ENCODE measurements around the gene ZNF507.

The ZNF507 gene

DNA sequence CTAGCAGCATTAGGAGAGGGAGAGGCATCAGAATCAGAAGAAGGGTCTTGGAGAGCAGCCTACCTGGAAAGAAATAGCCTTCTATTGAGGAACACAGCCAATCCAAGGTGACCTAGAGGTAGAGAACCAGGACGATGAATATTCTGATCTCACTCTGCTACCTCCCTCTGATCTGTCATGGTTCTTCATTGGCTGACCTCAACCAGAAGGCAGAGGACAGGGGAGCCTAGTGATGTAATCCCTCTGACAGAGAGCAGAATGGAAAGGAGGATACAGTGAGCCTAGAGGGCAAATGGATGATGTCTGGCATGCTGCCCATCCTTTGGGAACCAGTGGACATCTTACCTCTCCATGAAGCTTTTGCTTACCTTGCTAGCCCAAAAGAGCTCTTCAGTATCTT, 3.6 kb downstream of the ZNF507 start:
- Mint-ChIP-seq H3K4me1 (ENCODE audit: low read depth in 2 of 2) (peaks cover 34 to 57% of the 10 kb centered on the region in 2 donors), H3K27ac (peak overlapping the region; percentile 12 to 71), H3K4me3 (no peak overlapping the region), H3K9me3 (peaks cover 0 to 2% of the 10 kb centered on the region in 2 donors), H3K36me3 (ENCODE audit: insufficient read depth) (peaks cover 35% of the 10 kb centered on the region), H3K27me3 (no peaks in the 10 kb centered on the region)
- ATAC-seq (replicated peaks) (no peak), DNase-seq (no peak)

DNA sequence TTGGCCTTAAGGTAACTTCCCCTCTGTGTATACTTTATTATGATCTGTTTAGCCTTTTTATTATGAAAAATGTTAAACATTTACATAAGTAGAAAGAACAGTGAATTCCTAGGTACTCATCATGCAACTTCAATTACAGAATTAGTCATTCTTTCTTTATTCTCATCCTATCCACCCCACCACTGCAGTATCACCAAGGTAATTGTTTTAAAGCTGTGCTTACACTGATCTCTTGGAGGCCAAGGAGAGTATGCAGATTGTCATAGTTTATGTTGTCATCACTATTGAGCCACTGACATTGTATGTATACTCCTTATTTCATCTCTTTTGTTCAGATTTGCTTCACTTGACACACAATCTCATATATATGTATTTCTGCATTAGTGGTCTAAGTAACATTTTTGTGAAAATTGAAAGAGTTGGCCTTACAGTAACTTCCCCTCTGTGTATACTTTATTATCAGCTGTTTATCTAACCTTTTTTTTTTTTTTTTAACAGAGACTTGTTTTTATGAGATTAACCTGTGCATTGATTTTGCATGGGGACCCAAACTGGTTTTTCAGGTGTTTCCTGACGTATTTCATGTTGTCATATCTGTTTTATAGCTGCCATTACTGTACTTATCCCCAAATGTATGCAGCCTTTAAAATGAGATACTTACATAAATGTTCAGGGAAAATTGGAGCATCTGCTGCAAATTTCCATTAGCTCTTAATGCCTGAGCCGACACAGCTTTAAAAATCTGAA, 4.5 kb downstream of the ZNF507 start:
- Mint-ChIP-seq H3K36me3 (ENCODE audit: insufficient read depth) (peaks cover 34% of the 10 kb centered on the region), H3K27ac (peak overlapping the region in 1 of 2 donors; percentile 86), H3K9me3 (peaks cover 0 to 2% of the 10 kb centered on the region in 2 donors), H3K27me3 (no peaks in the 10 kb centered on the region), H3K4me3 (peak overlapping the region in 1 of 2 donors; percentile 1), H3K4me1 (ENCODE audit: low read depth in 2 of 2) (peaks cover 34 to 61% of the 10 kb centered on the region in 2 donors)
- no peak for DNase-seq
- no peak for ATAC-seq (replicated peaks)

DNA sequence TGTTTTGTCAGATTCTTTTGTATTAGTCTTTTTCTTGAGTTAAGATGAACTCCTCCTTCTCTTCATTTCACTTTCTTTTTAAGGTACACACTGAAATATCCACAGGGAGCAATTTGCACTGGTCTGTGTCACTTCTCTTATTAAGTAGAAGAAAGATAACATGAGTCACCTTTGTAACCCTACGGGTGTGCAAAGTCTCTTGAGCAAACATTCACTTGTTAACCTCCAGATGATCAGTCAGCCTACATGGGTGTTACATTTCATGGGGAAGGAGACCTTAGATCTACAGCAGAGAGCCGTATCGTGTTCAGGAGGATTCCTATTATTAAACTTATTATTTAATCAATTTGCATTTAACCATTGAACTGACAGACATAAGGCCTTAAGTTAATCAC, 5.1 kb downstream of the ZNF507 start:
- H3K4me3 Mint-ChIP-seq, result peak overlapping the region in 1 of 2 donors; percentile 27
- H3K27me3 Mint-ChIP-seq, result no peaks in the 10 kb centered on the region
- no peak for DNase-seq
- H3K9me3 Mint-ChIP-seq, result peaks cover 0 to 2% of the 10 kb centered on the region in 2 donors
- H3K27ac Mint-ChIP-seq, result peak overlapping the region in 1 of 2 donors; percentile 86
- ATAC-seq (replicated peaks), result no peak
- peaks cover 36 to 65% of the 10 kb centered on the region in 2 donors for H3K4me1 Mint-ChIP-seq (ENCODE audit: low read depth in 2 of 2)
- H3K36me3 Mint-ChIP-seq (ENCODE audit: insufficient read depth), result peaks cover 33% of the 10 kb centered on the region

DNA sequence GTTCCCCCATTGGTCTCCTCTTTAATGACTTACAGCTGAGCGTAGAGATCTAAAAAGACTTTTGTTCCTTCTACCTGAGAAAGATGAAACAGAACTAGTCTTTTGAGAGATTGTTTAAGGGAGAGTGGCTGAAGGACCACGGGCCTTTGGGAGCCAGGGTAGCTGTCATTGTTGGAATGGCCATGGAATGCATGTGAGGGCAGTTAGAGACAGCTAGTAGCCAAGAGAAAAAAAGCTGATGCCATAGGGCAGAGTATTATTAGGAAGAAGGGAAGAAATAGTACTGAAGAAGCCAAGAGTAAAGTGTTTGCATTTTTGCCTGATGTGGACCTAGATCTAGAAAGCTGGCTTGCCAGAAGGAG, 5.6 kb downstream of the ZNF507 start:
- peaks cover 32% of the 10 kb centered on the region for H3K36me3 Mint-ChIP-seq (ENCODE audit: insufficient read depth)
- DNase-seq, result no peak
- H3K27me3 Mint-ChIP-seq, result no peaks in the 10 kb centered on the region
- H3K4me3 Mint-ChIP-seq, result peak overlapping the region in 1 of 2 donors; percentile 27
- H3K9me3 Mint-ChIP-seq, result peaks cover 0 to 2% of the 10 kb centered on the region in 2 donors
- H3K4me1 Mint-ChIP-seq (ENCODE audit: low read depth in 2 of 2), result peaks cover 40 to 69% of the 10 kb centered on the region in 2 donors
- no peak for ATAC-seq (replicated peaks)
- peak overlapping the region; percentile 39 to 86 for H3K27ac Mint-ChIP-seq

DNA sequence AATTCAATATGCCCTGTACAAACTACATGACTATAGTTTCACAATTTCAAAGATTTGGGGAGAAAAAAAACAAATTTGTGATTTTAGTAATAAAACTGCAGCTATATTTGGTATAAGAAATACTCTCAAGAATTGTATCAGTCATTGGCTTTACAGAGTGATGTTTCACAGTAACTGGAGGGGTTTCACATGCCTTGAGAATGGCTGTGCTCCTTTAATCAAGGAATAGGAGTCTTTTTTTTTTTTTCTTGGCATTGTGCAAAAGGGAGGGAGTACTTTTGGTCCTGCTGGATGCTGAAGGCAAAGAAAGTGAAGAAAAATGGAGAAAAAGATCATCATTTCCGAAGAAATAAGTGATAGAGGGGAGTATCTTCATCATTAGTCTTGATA, 6.8 kb downstream of the ZNF507 start:
- ATAC-seq (replicated peaks) (no peak), DNase-seq (no peak)
- Mint-ChIP-seq H3K4me1 (ENCODE audit: low read depth in 2 of 2) (peaks cover 38 to 64% of the 10 kb centered on the region in 2 donors), H3K27me3 (no peaks in the 10 kb centered on the region), H3K27ac (peak overlapping the region in 1 of 2 donors; percentile 86), H3K9me3 (peaks cover 0 to 2% of the 10 kb centered on the region in 2 donors), H3K36me3 (ENCODE audit: insufficient read depth) (peaks cover 42% of the 10 kb centered on the region), H3K4me3 (no peak overlapping the region)

DNA sequence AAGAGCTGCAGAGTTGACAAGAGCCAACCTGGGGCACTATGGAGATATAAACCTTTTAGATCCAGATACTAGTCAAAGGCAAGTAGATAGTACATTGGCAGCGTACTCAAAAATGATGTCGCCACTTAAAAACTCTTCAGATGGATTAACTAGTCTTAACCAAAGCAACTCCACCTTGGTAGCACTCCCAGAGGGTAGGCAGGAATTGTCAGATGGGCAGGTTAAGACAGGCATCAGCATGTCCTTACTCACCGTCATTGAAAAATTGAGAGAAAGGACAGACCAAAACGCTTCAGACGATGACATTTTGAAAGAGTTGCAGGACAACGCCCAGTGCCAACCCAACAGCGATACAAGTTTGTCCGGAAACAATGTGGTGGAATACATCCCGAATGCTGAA, 8.9 kb downstream of the ZNF507 start:
- Mint-ChIP-seq H3K4me1 (ENCODE audit: low read depth in 2 of 2) (peaks cover 33 to 52% of the 10 kb centered on the region in 2 donors), H3K36me3 (ENCODE audit: insufficient read depth) (peaks cover 48% of the 10 kb centered on the region), H3K27me3 (no peaks in the 10 kb centered on the region), H3K9me3 (peaks cover 0 to 2% of the 10 kb centered on the region in 2 donors), H3K4me3 (no peak overlapping the region), H3K27ac (no peak overlapping the region)
- ATAC-seq (replicated peaks), result no peak
- DNase-seq, result no peak

DNA sequence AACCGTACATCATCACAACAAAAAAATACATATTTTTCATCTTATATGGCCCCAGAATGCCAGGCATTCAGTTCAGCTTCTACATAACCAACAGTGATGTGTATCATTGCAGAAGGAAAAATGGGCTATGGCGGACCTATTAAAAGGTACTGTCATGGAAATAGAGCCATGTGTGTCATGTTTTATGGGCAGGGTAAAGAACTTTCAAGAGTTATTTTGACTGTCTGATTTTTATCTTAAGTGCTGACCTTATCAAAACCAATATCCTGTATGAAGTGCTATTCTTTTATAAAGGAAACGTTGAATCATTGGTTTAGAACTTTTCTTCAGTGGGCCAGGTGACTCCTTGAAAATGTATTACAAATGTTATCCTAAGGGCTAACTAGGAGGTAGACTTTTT, 9.9 kb downstream of the ZNF507 start:
- H3K27me3 Mint-ChIP-seq, result no peaks in the 10 kb centered on the region
- peaks cover 0 to 2% of the 10 kb centered on the region in 2 donors for H3K9me3 Mint-ChIP-seq
- no peak for ATAC-seq (replicated peaks)
- H3K4me1 Mint-ChIP-seq (ENCODE audit: low read depth in 2 of 2), result peaks cover 25 to 43% of the 10 kb centered on the region in 2 donors
- peaks cover 51% of the 10 kb centered on the region for H3K36me3 Mint-ChIP-seq (ENCODE audit: insufficient read depth)
- no peak for DNase-seq
- H3K27ac Mint-ChIP-seq, result no peak overlapping the region
- H3K4me3 Mint-ChIP-seq, result no peak overlapping the region

DNA sequence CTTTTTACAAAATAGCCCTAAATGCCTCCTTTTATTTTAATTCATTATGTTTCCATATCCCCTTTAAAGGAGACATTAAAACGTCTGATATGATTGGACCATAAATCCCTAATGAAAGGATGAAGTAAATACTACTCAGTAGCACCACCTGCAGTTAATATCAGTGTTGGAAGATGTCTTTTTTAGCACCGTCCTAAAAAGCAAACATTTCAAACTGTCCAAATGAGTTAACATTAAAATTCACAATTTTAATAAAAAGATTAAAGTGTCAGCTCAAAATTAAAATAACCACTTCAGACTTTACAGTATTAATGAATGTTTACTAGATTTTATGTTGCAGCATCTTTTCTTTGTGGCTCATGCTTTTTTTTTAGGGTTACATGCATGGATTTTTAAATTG, 12.3 kb downstream of the ZNF507 start:
- no peak for DNase-seq

DNA sequence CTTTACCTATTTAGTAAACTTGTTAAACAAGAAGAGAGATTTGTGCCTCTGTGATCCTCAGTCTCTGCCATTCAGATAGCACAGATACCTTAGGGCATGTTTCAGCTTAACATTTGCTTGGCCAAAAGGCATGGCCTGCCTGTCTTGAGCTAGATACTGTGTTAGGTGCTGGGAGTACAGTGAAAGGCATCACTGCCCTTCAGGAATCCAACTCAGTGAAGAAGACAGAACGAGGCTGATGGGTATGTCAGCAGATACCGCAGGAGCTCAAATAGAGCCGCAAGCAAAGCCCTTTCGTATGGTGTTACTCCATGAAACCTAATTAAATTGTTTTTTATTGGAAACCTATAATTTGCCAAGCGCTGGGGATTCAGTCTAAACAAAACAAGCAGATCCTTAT, 12.9 kb downstream of the ZNF507 start:
- DNase-seq, result no peak
- H3K27me3 Mint-ChIP-seq, result no peaks in the 10 kb centered on the region
- peaks cover 69% of the 10 kb centered on the region for H3K36me3 Mint-ChIP-seq (ENCODE audit: insufficient read depth)
- H3K4me3 Mint-ChIP-seq, result no peak overlapping the region
- ATAC-seq (replicated peaks), result no peak
- H3K9me3 Mint-ChIP-seq, result peaks cover 0 to 2% of the 10 kb centered on the region in 2 donors
- H3K27ac Mint-ChIP-seq, result no peak overlapping the region
- peaks cover 20 to 37% of the 10 kb centered on the region in 2 donors for H3K4me1 Mint-ChIP-seq (ENCODE audit: low read depth in 2 of 2)

More for the DNA sequence above, 12.3 kb downstream of the ZNF507 start:
- ATAC-seq (replicated peaks), result no peak
- Mint-ChIP-seq H3K36me3 (ENCODE audit: insufficient read depth) (peaks cover 68% of the 10 kb centered on the region), H3K27ac (no peak overlapping the region), H3K27me3 (no peaks in the 10 kb centered on the region), H3K4me1 (ENCODE audit: low read depth in 2 of 2) (peaks cover 16 to 31% of the 10 kb centered on the region in 2 donors), H3K4me3 (no peak overlapping the region), H3K9me3 (peaks cover 0 to 2% of the 10 kb centered on the region in 2 donors)

DNA sequence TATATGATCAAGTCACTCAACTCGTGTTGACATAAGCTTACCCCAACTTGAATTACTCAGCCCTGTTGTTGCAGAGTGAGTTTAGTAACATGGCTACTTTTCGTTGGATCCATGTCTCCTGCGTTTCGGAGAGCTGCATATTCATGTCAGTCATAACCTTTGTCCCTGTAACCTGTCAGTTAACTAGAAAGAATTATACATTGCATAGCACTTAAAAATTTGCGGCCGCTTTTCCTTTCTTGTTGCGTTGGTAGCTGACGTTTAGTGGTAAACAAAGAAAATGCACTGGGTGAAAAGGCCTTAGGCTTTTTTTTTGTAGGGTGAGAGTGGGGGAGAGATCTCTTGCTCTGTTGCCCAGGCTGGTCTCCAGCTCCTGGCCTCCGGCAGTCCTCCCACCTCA, 14.2 kb downstream of the ZNF507 start:
- Mint-ChIP-seq H3K4me3 (no peak overlapping the region), H3K36me3 (ENCODE audit: insufficient read depth) (peaks cover 73% of the 10 kb centered on the region), H3K4me1 (ENCODE audit: low read depth in 2 of 2) (peaks cover 27 to 39% of the 10 kb centered on the region in 2 donors)

DNA sequence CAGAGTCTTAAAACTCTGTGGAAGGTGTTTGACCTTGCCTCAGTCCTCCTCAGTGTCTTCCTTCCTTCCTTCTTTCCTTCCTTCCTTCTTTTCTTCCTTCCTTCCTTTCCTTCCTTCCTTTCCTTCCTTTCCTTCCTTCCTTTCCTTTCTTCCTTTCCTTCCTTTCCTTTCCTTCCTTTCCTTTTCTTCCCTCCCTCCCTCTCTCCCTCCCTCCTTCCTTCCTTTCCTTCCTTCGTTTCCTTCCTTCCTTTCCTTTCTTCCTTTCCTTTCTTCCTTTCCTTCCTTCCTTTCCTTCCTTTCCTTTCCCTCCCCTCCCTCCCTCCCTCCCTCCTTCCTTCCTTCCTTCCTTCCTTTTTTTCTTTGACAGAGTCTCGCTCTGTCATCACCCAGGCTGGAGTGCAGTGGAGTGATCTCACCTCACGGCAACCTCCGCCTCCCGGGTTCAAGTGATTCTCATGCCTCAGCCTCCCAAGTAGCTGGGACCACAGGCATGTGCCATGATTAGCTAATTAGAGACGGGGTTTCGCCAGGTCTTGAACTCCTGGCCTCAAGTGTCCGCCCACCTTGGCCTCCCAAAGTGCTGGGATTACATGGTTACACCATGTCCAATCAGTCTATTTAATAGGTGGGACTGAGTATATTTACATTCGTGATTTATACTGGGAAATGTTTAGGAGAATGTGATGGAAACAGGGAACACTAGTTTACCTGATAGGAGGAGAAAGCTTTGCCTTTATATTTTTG, 16.3 kb downstream of the ZNF507 start:
- peaks cover 71% of the 10 kb centered on the region for H3K36me3 Mint-ChIP-seq (ENCODE audit: insufficient read depth)
- DNase-seq (no peak), ATAC-seq (replicated peaks) (no peak)
- H3K27me3 Mint-ChIP-seq, result no peaks in the 10 kb centered on the region
- H3K4me1 Mint-ChIP-seq (ENCODE audit: low read depth in 2 of 2), result peaks cover 34 to 44% of the 10 kb centered on the region in 2 donors
- no peak overlapping the region for H3K4me3 Mint-ChIP-seq
- peak overlapping the region; percentile 67 to 83 for H3K27ac Mint-ChIP-seq
- no peaks in the 10 kb centered on the region for H3K9me3 Mint-ChIP-seq

More for the DNA sequence above, 14.2 kb downstream of the ZNF507 start:
- Mint-ChIP-seq H3K9me3 (no peaks in the 10 kb centered on the region), H3K27me3 (no peaks in the 10 kb centered on the region), H3K27ac (peak overlapping the region in 1 of 2 donors; percentile 24)
- DNase-seq, result no peak
- no peak for ATAC-seq (replicated peaks)

DNA sequence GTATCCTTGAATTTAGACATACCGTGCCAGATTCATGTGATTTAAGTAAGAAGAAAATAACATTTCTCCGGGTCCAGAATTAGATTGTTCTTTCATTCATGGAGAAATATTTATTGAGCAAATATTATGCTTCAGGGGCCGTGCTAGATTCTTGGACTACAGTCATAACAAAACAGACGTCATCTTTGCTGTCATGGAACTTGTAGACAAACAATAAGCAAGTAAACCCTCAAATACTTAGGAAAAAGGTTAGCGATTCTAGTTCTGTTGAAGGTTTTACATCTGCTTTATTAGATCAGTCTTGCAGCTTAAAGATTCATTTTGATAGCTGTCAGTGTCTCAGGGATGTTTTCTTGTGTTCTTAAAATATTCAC, 16.9 kb downstream of the ZNF507 start:
- DNase-seq, result no peak

DNA sequence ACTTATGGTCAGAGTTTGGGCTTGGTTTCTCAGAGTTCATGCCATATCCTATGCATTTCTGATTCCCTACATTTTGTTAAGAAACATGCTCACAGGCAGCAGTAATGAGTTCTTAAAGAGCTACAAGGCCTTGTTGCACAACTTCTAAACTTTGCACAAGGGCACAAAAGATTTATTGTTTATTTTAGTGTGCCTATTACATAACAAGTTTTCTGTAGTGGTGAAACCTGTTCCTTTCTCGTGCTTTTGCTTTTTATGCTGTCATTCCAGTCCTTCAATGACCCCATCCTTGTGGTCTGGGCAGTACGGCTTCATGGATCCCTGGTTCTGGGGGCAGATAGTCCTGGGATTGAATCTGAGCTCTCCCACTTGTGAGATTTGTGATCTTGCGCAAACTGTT, 17.8 kb downstream of the ZNF507 start:
- ATAC-seq (replicated peaks) (no peak), DNase-seq (no peak)
- H3K27ac Mint-ChIP-seq, result peak overlapping the region; percentile 67 to 68
- no peaks in the 10 kb centered on the region for H3K27me3 Mint-ChIP-seq
- H3K4me3 Mint-ChIP-seq, result no peak overlapping the region
- peaks cover 45 to 58% of the 10 kb centered on the region in 2 donors for H3K4me1 Mint-ChIP-seq (ENCODE audit: low read depth in 2 of 2)
- H3K36me3 Mint-ChIP-seq (ENCODE audit: insufficient read depth), result peaks cover 62% of the 10 kb centered on the region
- no peaks in the 10 kb centered on the region for H3K9me3 Mint-ChIP-seq

More for the DNA sequence above, 16.9 kb downstream of the ZNF507 start:
- peak overlapping the region; percentile 67 to 83 for H3K27ac Mint-ChIP-seq
- H3K36me3 Mint-ChIP-seq (ENCODE audit: insufficient read depth), result peaks cover 71% of the 10 kb centered on the region
- peaks cover 39 to 50% of the 10 kb centered on the region in 2 donors for H3K4me1 Mint-ChIP-seq (ENCODE audit: low read depth in 2 of 2)
- H3K9me3 Mint-ChIP-seq, result no peaks in the 10 kb centered on the region
- no peaks in the 10 kb centered on the region for H3K27me3 Mint-ChIP-seq
- H3K4me3 Mint-ChIP-seq, result no peak overlapping the region
- no peak for ATAC-seq (replicated peaks)

DNA sequence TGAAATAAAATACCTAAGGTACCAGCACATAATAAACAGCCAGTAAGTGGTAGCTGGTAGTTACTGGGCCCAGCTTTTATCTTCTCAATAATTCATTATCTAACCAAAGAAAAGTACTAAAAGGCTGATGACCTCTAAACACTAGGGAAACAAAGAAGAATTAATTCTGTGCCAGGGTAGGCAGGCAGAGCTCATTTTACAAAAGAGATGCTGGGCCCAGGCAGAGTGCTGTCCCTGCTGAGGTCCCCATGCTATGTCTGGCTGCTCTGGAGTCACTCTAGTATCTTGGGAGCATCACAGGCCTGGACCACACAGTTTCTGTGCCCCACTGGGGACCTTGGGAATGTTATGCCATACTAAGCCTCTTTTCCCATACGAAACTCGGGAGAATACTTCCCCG, 18.2 kb downstream of the ZNF507 start:
- H3K27me3 Mint-ChIP-seq, result no peaks in the 10 kb centered on the region
- H3K9me3 Mint-ChIP-seq, result no peaks in the 10 kb centered on the region
- H3K4me1 Mint-ChIP-seq (ENCODE audit: low read depth in 2 of 2), result peaks cover 48 to 61% of the 10 kb centered on the region in 2 donors
- H3K4me3 Mint-ChIP-seq, result no peak overlapping the region
- DNase-seq (no peak), ATAC-seq (replicated peaks) (no peak)
- H3K36me3 Mint-ChIP-seq (ENCODE audit: insufficient read depth), result peaks cover 61% of the 10 kb centered on the region
- H3K27ac Mint-ChIP-seq, result peak overlapping the region; percentile 67 to 68
